Hippocampal formation (tissue), 2 donors: ENCODE data around the gene CFAP410.

Experiments
- DNase-seq, 2 donors: peaks; one replicate each; lab custom pipeline; 2025; lab: John Stamatoyannopoulos, UW

The CFAP410 gene

GRCh38 chr21:44316277-44316900 is 22.8 kb downstream of the CFAP410 start:
- DNase-seq = no peak

DNA sequence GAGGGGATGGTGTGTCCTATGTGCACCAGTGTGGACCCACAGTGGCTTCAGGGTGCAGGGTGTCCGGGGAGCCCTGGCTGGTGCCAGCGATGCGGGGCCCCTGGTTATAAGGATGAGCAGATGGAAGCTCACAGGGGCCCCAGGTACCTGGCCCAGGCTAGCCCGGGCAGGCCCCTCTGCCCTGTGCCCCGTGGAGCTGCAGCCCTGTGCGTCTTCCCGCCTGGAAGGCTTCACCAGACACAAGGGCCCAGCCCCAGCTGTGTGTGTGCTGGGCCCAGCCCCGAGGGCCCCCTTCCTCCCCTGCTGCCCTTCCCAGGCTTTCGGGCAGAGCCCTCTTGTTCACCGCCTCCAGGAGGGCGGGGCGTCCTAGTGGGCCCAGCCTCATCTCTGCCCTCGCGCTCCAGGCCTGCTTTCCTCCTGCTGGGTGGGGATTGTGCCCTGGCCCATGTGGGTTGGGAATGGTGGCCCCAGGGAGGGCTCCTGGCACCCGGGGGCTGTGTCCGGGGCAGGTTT is 23.4 kb downstream of the CFAP410 start:
- DNase-seq = no peak

GRCh38 chr21:44314561-44314960 is 24.6 kb downstream of the CFAP410 start:
- no peak for DNase-seq

GRCh38 chr21:44314128-44314527 is 25.1 kb downstream of the CFAP410 start:
- no peak for DNase-seq

GRCh38 chr21:44313451-44313850 is 25.7 kb downstream of the CFAP410 start:
- DNase-seq = no peak

- no peak for DNase-seq
Observed at GRCh38 chr21:44312716-44313115, 26.5 kb downstream of the CFAP410 start.

- DNase-seq = no peak
Observed at GRCh38 chr21:44312089-44312488, 27.1 kb downstream of the CFAP410 start.

- DNase-seq = no peak
Observed at GRCh38 chr21:44310628-44311507, 28.3 kb downstream of the CFAP410 start.

GRCh38 chr21:44306936-44307704 is 32.1 kb downstream of the CFAP410 start:
- DNase-seq = no peak

DNA sequence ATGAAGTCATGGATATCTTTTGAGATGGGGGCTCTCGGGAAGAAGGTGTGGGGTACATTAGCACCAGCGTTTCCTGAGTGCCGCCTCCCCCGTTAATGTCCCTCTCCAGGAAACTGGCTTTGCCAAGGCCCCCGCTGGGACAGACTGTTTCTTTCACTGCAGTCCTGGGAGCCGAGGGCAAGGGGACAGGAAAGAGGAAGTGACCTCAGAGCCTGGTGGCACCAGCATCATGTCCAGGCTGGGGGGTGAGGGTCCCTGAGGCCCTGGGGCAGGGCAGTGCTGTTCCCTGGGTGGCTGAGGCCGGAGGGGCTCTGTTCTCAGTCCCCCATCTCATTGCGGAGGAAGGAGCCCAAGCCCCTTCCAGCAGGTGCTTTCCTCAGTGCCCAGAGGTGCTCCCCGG is 33.5 kb downstream of the CFAP410 start:
- no peak for DNase-seq

DNA sequence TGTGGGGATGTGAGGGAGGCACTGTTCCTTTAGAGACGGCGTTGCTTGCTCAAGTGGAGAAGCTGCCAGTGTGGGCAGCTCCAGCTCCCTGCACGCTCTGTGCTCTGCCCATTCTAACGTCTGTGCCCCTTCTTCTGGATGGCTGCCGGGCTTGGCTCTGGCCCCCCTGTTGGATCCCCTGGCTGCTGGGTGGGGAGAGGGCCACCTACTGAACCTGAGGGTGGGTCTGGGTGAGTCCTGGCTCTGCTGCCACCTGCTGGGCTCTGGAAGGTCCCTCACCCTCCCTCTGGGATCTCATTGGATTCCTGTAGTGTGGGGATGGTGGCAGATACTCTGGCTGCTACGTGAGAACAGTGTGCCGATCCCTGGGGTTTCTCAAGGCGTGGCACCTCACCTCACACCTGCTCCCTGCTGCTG is 34.3 kb downstream of the CFAP410 start:
- DNase-seq = peak; percentile 62 to 73

GRCh38 chr21:44304011-44304616 is 35.1 kb downstream of the CFAP410 start:
- peak; percentile 6 to 28 for DNase-seq

- DNase-seq = no peak
Observed at GRCh38 chr21:44303490-44303981, 35.7 kb downstream of the CFAP410 start.

DNA sequence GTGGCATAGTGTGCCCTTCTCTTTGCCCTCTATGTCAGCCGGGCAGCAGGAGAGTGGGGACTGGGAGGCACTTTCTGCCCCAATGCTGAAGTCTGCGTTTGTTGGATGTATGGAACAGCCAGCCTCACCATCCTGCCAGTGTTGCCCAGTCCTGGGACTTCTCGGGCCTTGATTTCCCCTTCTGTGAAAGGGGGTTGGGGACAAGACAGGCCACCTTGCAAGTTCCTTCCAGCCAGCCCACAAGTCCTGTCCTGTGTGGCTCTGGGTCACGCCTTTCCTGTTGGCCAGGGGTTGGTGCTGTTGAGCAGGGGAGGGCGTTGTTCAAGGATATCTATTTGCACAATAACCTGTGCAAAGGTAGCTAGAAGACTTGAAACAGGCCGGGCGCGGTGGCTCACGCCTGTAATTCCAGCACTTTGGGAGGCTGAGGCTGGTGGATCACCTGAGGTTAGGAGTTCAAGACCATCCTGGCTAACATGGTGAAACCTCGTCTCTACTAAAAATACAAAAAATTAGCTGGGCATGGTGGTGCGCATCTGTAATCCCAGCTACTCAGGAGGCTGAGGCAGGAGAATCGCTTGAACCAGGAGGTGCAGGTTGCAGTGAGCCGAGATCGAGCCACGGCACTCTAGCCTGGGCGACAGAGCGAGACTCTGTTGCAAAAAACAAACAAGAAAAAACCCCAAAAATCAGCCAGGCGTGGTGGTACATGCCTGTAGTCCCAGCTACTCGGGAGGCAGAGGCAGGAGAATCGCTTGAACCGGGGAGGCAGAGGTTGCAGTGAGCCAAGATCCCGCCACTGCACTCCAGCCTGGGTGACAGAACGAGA is 36.4 kb downstream of the CFAP410 start:
- DNase-seq = peak in 1 of 2 donors; percentile 8

DNA sequence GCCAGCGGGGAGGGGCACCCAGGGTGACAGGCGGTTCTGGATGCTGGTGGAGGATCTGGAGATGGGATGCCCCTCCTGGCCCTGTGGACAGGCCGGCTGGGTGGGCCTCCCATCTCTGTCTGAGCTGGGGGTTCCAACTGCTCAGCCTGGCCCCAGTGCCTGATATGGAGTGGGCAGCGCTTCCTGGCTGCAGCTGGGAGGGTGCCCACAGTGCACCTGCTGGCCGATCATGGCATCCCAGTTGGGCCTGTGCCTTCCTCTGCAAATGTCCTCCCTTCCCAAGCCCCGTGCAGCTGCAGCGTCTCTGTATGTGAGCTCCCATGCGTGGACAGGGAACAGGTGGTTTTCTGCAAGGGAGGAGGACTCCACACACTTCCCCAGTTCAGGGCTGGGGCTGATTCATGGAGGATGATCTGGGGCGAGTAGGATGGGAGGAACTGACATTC is 37.2 kb downstream of the CFAP410 start:
- no peak for DNase-seq

DNA sequence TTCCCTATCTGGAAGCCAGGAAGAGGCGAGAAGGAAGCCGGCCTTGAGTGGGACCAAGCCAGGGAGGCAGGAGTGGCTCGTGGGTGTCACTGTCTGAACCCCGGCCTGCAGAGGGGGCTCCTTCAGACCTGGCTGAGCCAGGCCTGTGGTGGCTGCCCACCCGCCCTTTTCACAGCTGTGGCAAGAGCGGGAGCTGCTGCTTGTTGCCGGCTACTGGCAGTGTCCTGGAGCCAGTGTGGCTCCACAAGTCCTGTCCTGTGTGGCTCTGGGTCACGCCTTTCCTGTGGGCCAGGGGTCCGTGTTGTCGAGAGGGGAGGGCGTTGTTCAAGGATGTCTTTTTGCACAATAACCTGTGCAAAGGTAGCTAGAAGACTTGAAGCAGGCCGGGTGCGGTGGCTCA is 38.0 kb downstream of the CFAP410 start:
- DNase-seq = no peak

DNA sequence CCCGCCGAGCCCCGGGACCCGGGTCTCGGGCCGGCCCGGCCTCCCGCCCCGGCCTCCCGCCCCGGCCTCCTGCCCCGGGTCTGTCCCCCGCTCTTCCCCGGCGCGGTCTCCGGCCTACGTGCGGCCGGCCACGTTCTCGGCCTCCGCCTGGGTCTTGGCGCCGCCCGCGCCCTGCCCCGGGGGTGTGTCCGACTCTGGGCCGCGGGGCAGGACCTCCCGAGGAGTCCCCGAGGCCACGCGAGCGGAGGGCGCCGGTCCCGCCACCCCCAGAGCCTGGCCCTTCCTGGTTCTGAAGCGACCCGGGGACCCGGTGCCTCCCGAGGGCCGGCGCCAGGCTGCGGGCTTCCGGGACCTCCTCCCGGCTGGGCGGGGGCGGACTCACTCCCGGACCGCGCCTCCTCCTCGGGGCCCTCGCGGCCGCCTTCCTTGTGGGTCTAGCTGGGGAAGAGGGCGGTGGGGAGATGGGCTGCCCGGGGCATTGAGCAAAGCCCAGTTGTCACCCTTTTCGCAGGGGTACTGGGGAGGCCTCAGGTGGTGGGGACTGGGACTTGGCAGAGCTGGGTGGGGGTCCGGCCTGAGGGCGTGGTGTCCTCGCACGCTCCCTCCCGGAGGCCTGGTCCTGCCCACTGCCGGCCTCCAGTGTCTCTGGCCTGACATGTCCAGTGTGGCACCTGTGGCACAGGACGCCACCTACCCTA is 38.8 kb downstream of the CFAP410 start:
- peak; percentile 8 to 39 for DNase-seq

GRCh38 chr21:44299458-44300261 is 39.5 kb downstream of the CFAP410 start, which contains the start of gene PFKL:
TSS of gene PFKL (plus strand) at chr21:44300053. CDS start at chr21:44300106, 53 bp downstream.
- peak; percentile 30 to 68 for DNase-seq

DNA sequence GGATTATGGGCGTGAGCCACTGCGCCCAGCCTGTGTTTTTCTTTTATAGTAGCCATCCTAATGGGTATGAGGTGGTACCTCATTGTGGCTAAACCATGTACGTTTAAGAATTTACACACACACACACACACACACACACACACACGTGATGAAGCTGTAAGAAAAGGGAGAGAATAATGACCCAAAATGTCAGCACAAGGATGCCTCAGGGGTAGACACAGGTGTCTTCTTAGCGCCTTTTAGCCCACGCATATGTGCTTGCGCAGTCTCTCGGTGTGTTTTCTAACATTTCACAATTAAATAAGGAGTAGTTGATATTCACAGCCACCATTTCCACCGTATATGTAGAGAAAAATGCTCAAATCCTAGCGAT is 40.1 kb downstream of the CFAP410 start:
- no peak for DNase-seq
